ENCODE data around the gene FCRL3. TPM values are rescaled to one million over a fixed set of nuclear protein-coding genes. Genes with fewer than 3 reads are reported as not detected.

The FCRL3 gene
- total RNA-seq, 1 experiment from 2014 or later = not detected

GRCh38 chr1:157697781-157698569, 2.6 kb downstream of the FCRL3 start:
- H3K4me1 ChIP-seq (ENCODE audit: insufficient read depth, low read length, poor library complexity, severe bottlenecking) = no peaks in the 10 kb centered on the region
- peaks cover 35% of the 10 kb centered on the region for H3K27me3 ChIP-seq (replicated peaks; ENCODE audit: insufficient read depth, low read depth, low read length, poor library complexity)
- no peak overlapping the region for H3K4me3 ChIP-seq (ENCODE audit: low read depth, low read length, poor library complexity, severe bottlenecking)
- ChIA-PET CTCF (no interaction called here), POLR2A (ENCODE audit: low non-redundant PET) (no interaction called here)
- intact Hi-C loops (cut with micrococcal nuclease; ENCODE audit: unreplicated experiment) = loop anchor here (1.0 kb wide), 1 partner anchor 44 kb away; no protein-coding TSS in a partner anchor
- H3K27ac ChIP-seq (ENCODE audit: low read depth, low read length, poor library complexity, severe bottlenecking) = no peak overlapping the region
- TF ChIP-seq EZH2 (IDR thresholded peaks at IDR 0.05; ENCODE audit: borderline replicate concordance, low read depth, low read length, poor library complexity, severe bottlenecking) = no peak
- TF ChIP-seq CTCF (conservative IDR thresholded peaks at IDR 0.05; ENCODE audit: low read depth, low read length) = no peak
- no peaks in the 10 kb centered on the region for H3K9me3 ChIP-seq (ENCODE audit: low read depth, low read length, poor library complexity, severe bottlenecking)
- DNase-seq (ENCODE audit: low spot score) = no peak
- no TSS peak for BruUV-seq (replicated peaks)
- no peaks in the 10 kb centered on the region for H3K36me3 ChIP-seq (ENCODE audit: insufficient read depth, low read length, poor library complexity, severe bottlenecking)

- no peaks in the 10 kb centered on the region for H3K4me1 ChIP-seq (ENCODE audit: insufficient read depth, low read length, poor library complexity, severe bottlenecking)
- POLR2A ChIA-PET (ENCODE audit: low non-redundant PET) = no interaction called here
- no peaks in the 10 kb centered on the region for H3K9me3 ChIP-seq (ENCODE audit: low read depth, low read length, poor library complexity, severe bottlenecking)
- no peak overlapping the region for H3K27ac ChIP-seq (ENCODE audit: low read depth, low read length, poor library complexity, severe bottlenecking)
- H3K4me3 ChIP-seq (ENCODE audit: low read depth, low read length, poor library complexity, severe bottlenecking) = no peak overlapping the region
- CTCF ChIA-PET = no interaction called here
- no peak for TF ChIP-seq CTCF (conservative IDR thresholded peaks at IDR 0.05; ENCODE audit: low read depth, low read length)
- no peak for TF ChIP-seq EZH2 (IDR thresholded peaks at IDR 0.05; ENCODE audit: borderline replicate concordance, low read depth, low read length, poor library complexity, severe bottlenecking)
- H3K36me3 ChIP-seq (ENCODE audit: insufficient read depth, low read length, poor library complexity, severe bottlenecking) = no peaks in the 10 kb centered on the region
- peaks cover 35% of the 10 kb centered on the region for H3K27me3 ChIP-seq (replicated peaks; ENCODE audit: insufficient read depth, low read depth, low read length, poor library complexity)
- intact Hi-C loops (cut with micrococcal nuclease; ENCODE audit: unreplicated experiment) = no loop called here
- DNase-seq (ENCODE audit: low spot score) = no peak
- no TSS peak for BruUV-seq (replicated peaks)
Observed at GRCh38 chr1:157696966-157697628, 3.5 kb downstream of the FCRL3 start.

- no TSS peak for BruUV-seq (replicated peaks)
- TF ChIP-seq CTCF (conservative IDR thresholded peaks at IDR 0.05; ENCODE audit: low read depth, low read length) (no peak), EZH2 (IDR thresholded peaks at IDR 0.05; ENCODE audit: borderline replicate concordance, low read depth, low read length, poor library complexity, severe bottlenecking) (no peak)
- Histone ChIP-seq H3K4me1 (ENCODE audit: insufficient read depth, low read length, poor library complexity, severe bottlenecking) (no peaks in the 10 kb centered on the region), H3K27ac (ENCODE audit: low read depth, low read length, poor library complexity, severe bottlenecking) (no peak overlapping the region), H3K4me3 (ENCODE audit: low read depth, low read length, poor library complexity, severe bottlenecking) (no peak overlapping the region), H3K27me3 (replicated peaks; ENCODE audit: insufficient read depth, low read depth, low read length, poor library complexity) (peaks cover 21% of the 10 kb centered on the region), H3K9me3 (ENCODE audit: low read depth, low read length, poor library complexity, severe bottlenecking) (no peaks in the 10 kb centered on the region), H3K36me3 (ENCODE audit: insufficient read depth, low read length, poor library complexity, severe bottlenecking) (no peaks in the 10 kb centered on the region)
- CTCF ChIA-PET = no interaction called here
- DNase-seq (ENCODE audit: low spot score) = no peak
- intact Hi-C loops (cut with micrococcal nuclease; ENCODE audit: unreplicated experiment) = no loop called here
- POLR2A ChIA-PET (ENCODE audit: low non-redundant PET) = interaction anchor here (0.7 kb wide), 1 partner anchor 120 kb away, joined by 11 read pairs; no protein-coding TSS in a partner anchor
Observed at GRCh38 chr1:157695417-157695816, 5.2 kb downstream of the FCRL3 start.
